Muscle of leg (tissue), 11 donors: ENCODE results near the gene TRAPPC12. TPM values are rescaled to one million over a fixed set of nuclear protein-coding genes. Genes with fewer than 3 reads are reported as not detected.

ENCODE experiments used
- DNase-seq: peaks from one replicate; pipeline ENCODE4 v3.0.0; 2013
- H3K27ac ChIP-seq: one replicate; pipeline ENCODE4 v1.5.1; 2013; ENCODE audit warnings: mild to moderate bottlenecking, low read length, control low read depth
- H3K27me3 ChIP-seq: one replicate; pipeline ENCODE4 v1.6.1; 2013; ENCODE audit warnings: low read length; ENCODE audit not compliant: control insufficient read depth, insufficient read depth
- H3K36me3 ChIP-seq: one replicate; pipeline ENCODE4 v1.6.1; 2013; ENCODE audit warnings: low read length; ENCODE audit not compliant: control insufficient read depth, insufficient read depth
- H3K4me1 ChIP-seq: one replicate; pipeline ENCODE4 v1.6.1; 2013; ENCODE audit warnings: low read length; ENCODE audit not compliant: control insufficient read depth, insufficient read depth
- H3K4me3 ChIP-seq: one replicate; pipeline ENCODE4 v1.5.1; 2013; ENCODE audit warnings: low read length, control low read depth
- H3K9me3 ChIP-seq: replicated peaks from 2 replicates; pipeline ENCODE4 v1.6.1; 2013; ENCODE audit warnings: low read depth, low read length; ENCODE audit not compliant: control insufficient read depth
- WGBS: methylation state at CpG from one replicate; pipeline ENCODE4 v1.1.5; 2013; ENCODE audit warnings: missing lambda C conversion rate; ENCODE audit not compliant: insufficient coverage; 5-methylcytosine and 5-hydroxymethylcytosine counted together
- polyA plus RNA-seq, 8 donors: library from polyadenylated mRNA; unstranded; fragments of 120-200 nt; gene quantifications; one replicate each; pipeline versions ENCODE4 v1.2.1 to v1.2.3, GENCODE V29; 2013; ENCODE audit warnings: inconsistent platforms in 1 of 8, low replicate concordance in 1 of 8; ENCODE audit not compliant: insufficient read length in 8 of 8, insufficient read depth in 1 of 8
- total RNA-seq: library from RNA; stranded (reverse); fragments of 120-200 nt; gene quantifications from one replicate; pipeline ENCODE4 v1.2.4, GENCODE V29; 2013

Gene TRAPPC12
- total and polyA plus RNA-seq, 9 donors = 55.5 to 83.7 (median 66.0) TPM

- no peaks in the 10 kb centered on the region for H3K27me3 ChIP-seq
- peaks cover 30% of the 10 kb centered on the region for H3K4me1 ChIP-seq
- no peaks in the 10 kb centered on the region for H3K9me3 ChIP-seq
- H3K4me3 ChIP-seq = no peak overlapping the region
- WGBS = 62% methylated on average over 2 of the region's 10 CpGs
- DNase-seq = no peak
- H3K36me3 ChIP-seq = peaks cover 47% of the 10 kb centered on the region
- peak overlapping the region; percentile 78 for H3K27ac ChIP-seq
These were observed 79.1 kb downstream of the TRAPPC12 start for GRCh38 chr2:3458396-3459184.

- Histone ChIP-seq H3K27me3 (no peaks in the 10 kb centered on the region), H3K4me1 (peaks cover 34% of the 10 kb centered on the region), H3K9me3 (no peaks in the 10 kb centered on the region), H3K4me3 (no peak overlapping the region), H3K36me3 (peaks cover 53% of the 10 kb centered on the region), H3K27ac (peak overlapping the region; percentile 78)
- WGBS = 77% methylated on average over 23 of the region's 25 CpGs
- DNase-seq = no peak
These were observed 79.9 kb downstream of the TRAPPC12 start for GRCh38 chr2:3459185-3460015.

- peaks cover 34% of the 10 kb centered on the region for H3K4me1 ChIP-seq
- no peak overlapping the region for H3K4me3 ChIP-seq
- no peak for DNase-seq
- H3K36me3 ChIP-seq = peaks cover 56% of the 10 kb centered on the region
- H3K9me3 ChIP-seq = no peaks in the 10 kb centered on the region
- no peaks in the 10 kb centered on the region for H3K27me3 ChIP-seq
- WGBS = 78% methylated on average over 9 of the region's 11 CpGs
- H3K27ac ChIP-seq = peak overlapping the region; percentile 68
These were observed 80.7 kb downstream of the TRAPPC12 start for GRCh38 chr2:3460156-3460555.

- 88% methylated on average over 33 of the region's 38 CpGs for WGBS
- peaks cover 43% of the 10 kb centered on the region for H3K4me1 ChIP-seq
These were observed 81.6 kb downstream of the TRAPPC12 start for GRCh38 chr2:3460831-3461800.

GRCh38 chr2:3461801-3462492 lies 82.5 kb downstream of the TRAPPC12 start:
- 83% methylated on average over 7 of the region's 12 CpGs for WGBS
- peaks cover 58% of the 10 kb centered on the region for H3K36me3 ChIP-seq
- H3K27ac ChIP-seq = no peak overlapping the region
- H3K27me3 ChIP-seq = no peaks in the 10 kb centered on the region
- peak; percentile 72 for DNase-seq
- H3K9me3 ChIP-seq = no peaks in the 10 kb centered on the region
- H3K4me3 ChIP-seq = no peak overlapping the region
- H3K4me1 ChIP-seq = peaks cover 49% of the 10 kb centered on the region

More at GRCh38 chr2:3460831-3461800, 81.6 kb downstream of the TRAPPC12 start:
- no peaks in the 10 kb centered on the region for H3K9me3 ChIP-seq
- peaks cover 58% of the 10 kb centered on the region for H3K36me3 ChIP-seq
- no peak overlapping the region for H3K27ac ChIP-seq
- H3K4me3 ChIP-seq = no peak overlapping the region
- no peaks in the 10 kb centered on the region for H3K27me3 ChIP-seq
- no peak for DNase-seq

GRCh38 chr2:3462493-3463104 lies 83.1 kb downstream of the TRAPPC12 start:
- H3K9me3 ChIP-seq = no peaks in the 10 kb centered on the region
- H3K27ac ChIP-seq = no peak overlapping the region
- H3K4me1 ChIP-seq = peaks cover 49% of the 10 kb centered on the region
- no peak for DNase-seq
- peaks cover 62% of the 10 kb centered on the region for H3K36me3 ChIP-seq
- 42% methylated on average over 8 of the region's 10 CpGs for WGBS
- no peak overlapping the region for H3K4me3 ChIP-seq
- H3K27me3 ChIP-seq = no peaks in the 10 kb centered on the region

GRCh38 chr2:3463186-3463835 lies 83.8 kb downstream of the TRAPPC12 start:
- H3K9me3 ChIP-seq = no peaks in the 10 kb centered on the region
- peaks cover 46% of the 10 kb centered on the region for H3K4me1 ChIP-seq
- H3K27ac ChIP-seq = no peak overlapping the region
- no peaks in the 10 kb centered on the region for H3K27me3 ChIP-seq
- DNase-seq = no peak
- H3K4me3 ChIP-seq = no peak overlapping the region
- H3K36me3 ChIP-seq = peaks cover 62% of the 10 kb centered on the region
- 68% methylated on average over 22 of the region's 25 CpGs for whole genome bisulfite sequencing

GRCh38 chr2:3463944-3464343 lies 84.5 kb downstream of the TRAPPC12 start:
- 96% methylated on average over 3 of the region's 13 CpGs for WGBS
- peak overlapping the region; percentile 51 for H3K27ac ChIP-seq
- no peak for DNase-seq
- no peaks in the 10 kb centered on the region for H3K27me3 ChIP-seq
- H3K4me1 ChIP-seq = peaks cover 41% of the 10 kb centered on the region
- no peak overlapping the region for H3K4me3 ChIP-seq
- peaks cover 64% of the 10 kb centered on the region for H3K36me3 ChIP-seq
- no peaks in the 10 kb centered on the region for H3K9me3 ChIP-seq
